Esophagus squamous epithelium (tissue), 4 donors: Measurements from ENCODE around the gene GNA14.
A peak's percentile ranks its signal among the peaks of the same experiment; 100 is the strongest.

ENCODE experiments used
- CTCF ChIP-seq, 6 experiments: fragments of 450-650 bp in 4 of 6; fragments of 200-600 bp in 2 of 6; sonication (generic) in 2 of 6; IDR thresholded peaks; one replicate each; pipeline ENCODE4 v1.5.1; 2016 to 2019; ENCODE audit warnings: antibody characterized with exemption in 6 of 6, mild to moderate bottlenecking in 4 of 6, moderate library complexity in 4 of 6
- POLR2A ChIP-seq, 4 donors: fragments of 450-650 bp; IDR thresholded peaks; one replicate each; pipeline ENCODE4 v1.6.1; 2017; ENCODE audit warnings: antibody characterized with exemption in 4 of 4, mild to moderate bottlenecking in 4 of 4, moderate library complexity in 3 of 4

GRCh38 chr9:77456829-77457437 is 191.2 kb downstream of the GNA14 start:
- TF ChIP-seq CTCF (IDR thresholded peaks at IDR 0.05) (peak; percentile 60 to 91 (median 88)), POLR2A (IDR thresholded peaks at IDR 0.05) (no peak)
